A549 (cell line): Measurements from ENCODE around the gene KCND3. TPM values are rescaled to one million over a fixed set of nuclear protein-coding genes. Genes with fewer than 3 reads are reported as not detected.

Source experiments
- ATAC-seq, 2 experiments: fragments of 200-7000 bp in 1 of 2; fragments of >200 bp in 1 of 2; cut with Nextera tagmentation in 1 of 2; cut with Tn5 transposase in 1 of 2; 3 replicates each; pipeline versions ENCODE4 v1.8.0 to v1.9.1; 2018 to 2020; ENCODE audit warnings: mild to moderate bottlenecking in 1 of 2, moderate library complexity in 1 of 2
- CTCF ChIA-PET: fragments of 300-600 bp; sonication (Branson Sonifier 250); formaldehyde crosslinking; extraction: SDS; loops from one replicate; lab custom pipeline; 2021; ENCODE audit warnings: antibody characterized with exemption, inconsistent platforms; lab: Yijun Ruan, JAX
- POLR2A ChIA-PET: fragments of 350-600 bp; formaldehyde crosslinking; extraction: SDS; loops from one replicate; lab custom pipeline; 2021; ENCODE audit warnings: antibody characterized with exemption, inconsistent platforms; lab: Yijun Ruan, JAX
- DNase-seq, 2 experiments: peaks; one replicate each; pipeline versions ENCODE4 v3.0.0 to v3.0.0-alpha.2; 2011 to 2016; ENCODE audit warnings: low read depth in 1 of 2, low spot score in 1 of 2
- FAIRE-seq: peaks from 2 replicates; lab custom pipeline; 2011; peaks lifted over from hg19 to GRCh38; lab: Jason Lieb, UNC
- H3K27ac ChIP-seq, 2 experiments: fragments of >200 bp; sonication (Bioruptor Twin); formaldehyde crosslinking; 3 replicates each; pipeline ENCODE4 v1.5.1; 2016 to 2017
- H3K4me1 ChIP-seq: fragments of >200 bp; sonication (Bioruptor Twin); formaldehyde crosslinking; 3 replicates; pipeline ENCODE4 v1.6.1; 2016
- H3K4me2 ChIP-seq: fragments of >200 bp; sonication (Bioruptor Twin); formaldehyde crosslinking; 3 replicates; pipeline ENCODE4 v1.6.1; 2016
- H3K4me3 ChIP-seq: fragments of >200 bp; sonication (Bioruptor Twin); formaldehyde crosslinking; 3 replicates; pipeline ENCODE4 v1.5.1; 2016
- H3K9me3 ChIP-seq: fragments of >200 bp; sonication (Bioruptor Twin); formaldehyde crosslinking; 3 replicates; pipeline ENCODE4 v1.6.1; 2016
- CHD2 ChIP-seq: fragments of 150-350 bp; IDR thresholded peaks from 2 replicates; pipeline ENCODE4 v1.6.1; 2014; ENCODE audit warnings: low read length; ENCODE audit not compliant: partially characterized antibody
- E2F6 ChIP-seq: IDR thresholded peaks from 2 replicates; pipeline ENCODE4 v1.6.1; 2012; ENCODE audit warnings: low read depth, borderline replicate concordance
- FOXS1 ChIP-seq: fragments of 250-450 bp; sonication (Bioruptor Pico); IDR thresholded peaks from 2 replicates; pipeline ENCODE4 v1.5.0; 2020; ENCODE audit warnings: mild to moderate bottlenecking, moderate library complexity
- HDAC2 ChIP-seq: fragments of 200-600 bp; sonication (generic); IDR thresholded peaks from 2 replicates; pipeline ENCODE4 v1.6.1; 2016
- HOXA7 ChIP-seq: fragments of 250-450 bp; sonication (Bioruptor Pico); IDR thresholded peaks from 2 replicates; pipeline ENCODE4 v1.5.0; 2020; ENCODE audit warnings: mild to moderate bottlenecking, moderate library complexity
- JUN ChIP-seq, 2 experiments: fragments of >200 bp; sonication (Bioruptor Twin); formaldehyde crosslinking; IDR thresholded peaks; 2 replicates in 1 of 2; 3 replicates in 1 of 2; pipeline ENCODE4 v1.6.1; 2016 to 2017
- JUNB ChIP-seq: fragments of >200 bp; sonication (Bioruptor Twin); formaldehyde crosslinking; IDR thresholded peaks from 2 replicates; pipeline ENCODE4 v1.6.1; 2016
- KDM1A ChIP-seq: fragments of 200-600 bp; sonication (generic); IDR thresholded peaks from 2 replicates; pipeline ENCODE4 v1.6.1; 2016; ENCODE audit warnings: low read depth, mild to moderate bottlenecking
- MAX ChIP-seq: IDR thresholded peaks from 2 replicates; pipeline ENCODE4 v1.6.1; 2012
- NFE2L2 ChIP-seq: fragments of 150-350 bp; conservative IDR thresholded peaks from 2 replicates; pipeline ENCODE4 v1.6.1; 2014; ENCODE audit warnings: low read length
- NPAS2 ChIP-seq: fragments of 250-450 bp; sonication (Bioruptor Pico); IDR thresholded peaks from 2 replicates; pipeline ENCODE4 v1.8.0; 2022; ENCODE audit warnings: mild to moderate bottlenecking, moderate library complexity, borderline replicate concordance
- NR3C1 ChIP-seq: fragments of >200 bp; sonication (Bioruptor Twin); formaldehyde crosslinking; IDR thresholded peaks from 3 replicates; pipeline ENCODE4 v1.6.1; 2017
- POLR2A ChIP-seq: IDR thresholded peaks from 2 replicates; pipeline ENCODE4 v1.6.1; 2012; ENCODE audit warnings: mild to moderate bottlenecking, low read length
- POLR2AphosphoS2 ChIP-seq: conservative IDR thresholded peaks from 2 replicates; pipeline ENCODE4 v1.6.1; 2012; ENCODE audit warnings: low read length, improper control_type of control experiment, inconsistent platforms
- RAD21 ChIP-seq, 2 experiments: fragments of >200 bp in 1 of 2; sonication (Bioruptor Twin) in 1 of 2; formaldehyde crosslinking in 1 of 2; IDR thresholded peaks in 1 of 2; conservative IDR thresholded peaks in 1 of 2; 2 replicates in 1 of 2; 3 replicates in 1 of 2; pipeline ENCODE4 v1.6.1; 2012 to 2018; ENCODE audit warnings: inconsistent platforms in 1 of 2
- RCOR1 ChIP-seq: fragments of 150-350 bp; IDR thresholded peaks from 2 replicates; pipeline ENCODE4 v1.6.1; 2014; ENCODE audit warnings: antibody characterized with exemption, low read length, low read depth
- RFX5 ChIP-seq: fragments of 450-650 bp; IDR thresholded peaks from 2 replicates; pipeline ENCODE4 v1.7.1; 2014; ENCODE audit warnings: antibody characterized with exemption, mild to moderate bottlenecking, moderate library complexity
- SMC3 ChIP-seq: fragments of >200 bp; sonication (Bioruptor Twin); formaldehyde crosslinking; IDR thresholded peaks from 3 replicates; pipeline ENCODE4 v1.6.1; 2018; ENCODE audit warnings: inconsistent platforms
- TFCP2L1 ChIP-seq: fragments of 250-450 bp; sonication (Bioruptor Pico); IDR thresholded peaks from 2 replicates; pipeline ENCODE4 v1.5.0; 2021; ENCODE audit warnings: mild to moderate bottlenecking
- TP53 ChIP-seq: fragments of 250-450 bp; sonication (Bioruptor Pico); IDR thresholded peaks from 2 replicates; pipeline ENCODE4 v1.5.0; 2021; ENCODE audit warnings: mild to moderate bottlenecking, moderate library complexity
- ZC3H11A ChIP-seq: fragments of 450-650 bp; IDR thresholded peaks from 2 replicates; pipeline ENCODE4 v1.6.1; 2014; ENCODE audit warnings: antibody characterized with exemption, mild to moderate bottlenecking
- ZNF302 ChIP-seq: fragments of 250-450 bp; sonication (Bioruptor Pico); IDR thresholded peaks from 2 replicates; pipeline ENCODE4 v1.9.0; 2021; ENCODE audit warnings: inconsistent platforms, mild to moderate bottlenecking, moderate library complexity
- WGBS: methylation state at CpG from one replicate; pipeline ENCODE4 v1.1.6; 2017; ENCODE audit errors: missing lambda C conversion rate; 5-methylcytosine and 5-hydroxymethylcytosine counted together
- polyA plus RNA-seq, 4 experiments: library from polyadenylated mRNA; depleted of rRNA in 3 of 4; stranded (reverse); fragments of >200 nt; fragmentation: RNase III in 1 of 4; extraction: RNeasy Plus Mini Kit Qiagen cat#74134 plus additional on column Dnase treatment in 1 of 4; gene quantifications; 2 replicates in 3 of 4; 3 replicates in 1 of 4; pipeline ENCODE4 v1.2.3, GENCODE V29; 2011 to 2017
- TF ChIP-seq, protein P1 (sequence below): fragments of 250-450 bp; sonication (Bioruptor Pico); IDR thresholded peaks from 2 replicates; pipeline ENCODE4 v1.5.0; 2020; ENCODE audit warnings: low read depth, mild to moderate bottlenecking, moderate library complexity
- TF ChIP-seq, protein P2 (sequence below): fragments of >200 bp; sonication (Bioruptor Twin); formaldehyde crosslinking; IDR thresholded peaks from 3 replicates; pipeline ENCODE4 v1.5.1; 2016
- TF ChIP-seq, protein P3 (sequence below): fragments of 150-350 bp; IDR thresholded peaks from 2 replicates; pipeline ENCODE4 v1.6.1; 2014; ENCODE audit warnings: low read depth, mild to moderate bottlenecking, low read length

Gene KCND3
- polyA plus RNA-seq, 2 of the 4 experiments (the other 2 are of a cell fraction): not detected

DNA sequence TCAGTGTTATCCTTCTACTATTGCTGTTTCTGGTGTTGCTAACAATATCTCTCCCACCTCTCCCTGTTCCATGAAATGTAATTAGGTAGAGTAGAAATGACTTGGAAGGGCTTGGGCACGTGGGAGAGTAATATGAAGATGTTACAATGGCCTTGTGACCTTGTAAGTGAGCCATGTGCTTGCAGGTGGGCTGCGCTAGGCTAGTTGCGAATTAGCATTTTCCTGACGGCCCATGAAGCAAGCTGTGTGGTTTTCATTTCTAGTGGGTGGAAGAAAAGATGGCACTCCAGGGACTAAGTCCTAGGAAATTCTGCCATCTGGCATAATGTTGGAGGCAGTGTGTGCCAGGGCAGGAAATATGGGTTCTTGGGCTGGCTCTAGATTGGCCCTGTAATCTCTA lies 241.5 kb downstream of the KCND3 start:
- TF ChIP-seq HOXA7 (CRISPR knock-in tag) (no peak), ZNF302 (CRISPR knock-in tag) (no peak), TFCP2L1 (CRISPR knock-in tag) (no peak), JUN (IDR thresholded peaks at IDR 0.05) (no peak), TP53 (CRISPR knock-in tag) (no peak), POLR2A (no peak), NPAS2 (no peak), KDM1A (no peak), ZC3H11A (no peak), E2F6 (no peak)
- TF ChIP-seq, protein P1, sequence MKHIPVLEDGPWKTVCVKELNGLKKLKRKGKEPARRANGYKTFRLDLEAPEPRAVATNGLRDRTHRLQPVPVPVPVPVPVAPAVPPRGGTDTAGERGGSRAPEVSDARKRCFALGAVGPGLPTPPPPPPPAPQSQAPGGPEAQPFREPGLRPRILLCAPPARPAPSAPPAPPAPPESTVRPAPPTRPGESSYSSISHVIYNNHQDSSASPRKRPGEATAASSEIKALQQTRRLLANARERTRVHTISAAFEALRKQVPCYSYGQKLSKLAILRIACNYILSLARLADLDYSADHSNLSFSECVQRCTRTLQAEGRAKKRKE (CRISPR knock-in tag): no peak
- no peak overlapping the region for H3K4me2 ChIP-seq
- H3K9me3 ChIP-seq: no peaks in the 10 kb centered on the region
- WGBS: 73% methylated on average over 4 of the region's 4 CpGs
- CTCF ChIA-PET: interaction anchor here (0.7 to 2.3 kb wide), 16 partner anchors 9 to 266 kb away, joined by 3 to 26 read pairs (median 4); partner anchors contain the start of genes DDX20 and INKA2
- DNase-seq (no peak), ATAC-seq (no peak), FAIRE-seq (no peak)
- POLR2A ChIA-PET: no interaction called here
- H3K4me1 ChIP-seq: no peaks in the 10 kb centered on the region
- H3K27ac ChIP-seq: no peak overlapping the region
- no peak overlapping the region for H3K4me3 ChIP-seq

DNA sequence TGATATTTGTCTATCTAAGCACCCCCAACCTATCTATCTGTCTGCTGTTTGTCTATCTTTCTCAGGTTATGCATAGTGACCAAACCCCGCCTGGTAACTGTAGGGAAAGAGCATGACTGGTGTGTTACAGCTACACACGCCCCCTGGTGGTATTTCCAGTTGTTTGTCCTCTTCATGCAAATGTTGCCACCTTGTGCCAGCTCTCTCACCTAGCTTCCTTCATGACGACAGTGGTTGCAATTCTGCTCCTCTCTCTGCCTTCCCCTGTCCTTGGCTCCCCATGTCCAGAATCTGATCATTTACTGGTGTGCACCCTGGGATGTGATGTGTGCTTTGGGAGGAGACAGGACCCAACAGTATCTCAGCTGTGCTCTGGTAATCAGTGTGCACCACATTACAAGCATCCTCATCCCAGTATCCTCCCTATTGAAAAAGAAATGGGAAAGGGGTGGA lies 242.2 kb downstream of the KCND3 start:
- FAIRE-seq (no peak), DNase-seq (peak; percentile 60 to 83), ATAC-seq (peak; percentile 88 to 96)
- Histone ChIP-seq H3K4me2 (no peak overlapping the region), H3K9me3 (no peaks in the 10 kb centered on the region), H3K27ac (no peak overlapping the region), H3K4me1 (no peaks in the 10 kb centered on the region), H3K4me3 (no peak overlapping the region)
- 3% methylated on average over 3 of the region's 3 CpGs for WGBS
- TF ChIP-seq HDAC2: no peak
- no peak for TF ChIP-seq NFE2L2
- peak; percentile 70 for TF ChIP-seq SMC3
- 0 out of 2 replicates have a peak, but pooled peaks have one; percentile 30 for TF ChIP-seq MAX
- TF ChIP-seq, protein P2, sequence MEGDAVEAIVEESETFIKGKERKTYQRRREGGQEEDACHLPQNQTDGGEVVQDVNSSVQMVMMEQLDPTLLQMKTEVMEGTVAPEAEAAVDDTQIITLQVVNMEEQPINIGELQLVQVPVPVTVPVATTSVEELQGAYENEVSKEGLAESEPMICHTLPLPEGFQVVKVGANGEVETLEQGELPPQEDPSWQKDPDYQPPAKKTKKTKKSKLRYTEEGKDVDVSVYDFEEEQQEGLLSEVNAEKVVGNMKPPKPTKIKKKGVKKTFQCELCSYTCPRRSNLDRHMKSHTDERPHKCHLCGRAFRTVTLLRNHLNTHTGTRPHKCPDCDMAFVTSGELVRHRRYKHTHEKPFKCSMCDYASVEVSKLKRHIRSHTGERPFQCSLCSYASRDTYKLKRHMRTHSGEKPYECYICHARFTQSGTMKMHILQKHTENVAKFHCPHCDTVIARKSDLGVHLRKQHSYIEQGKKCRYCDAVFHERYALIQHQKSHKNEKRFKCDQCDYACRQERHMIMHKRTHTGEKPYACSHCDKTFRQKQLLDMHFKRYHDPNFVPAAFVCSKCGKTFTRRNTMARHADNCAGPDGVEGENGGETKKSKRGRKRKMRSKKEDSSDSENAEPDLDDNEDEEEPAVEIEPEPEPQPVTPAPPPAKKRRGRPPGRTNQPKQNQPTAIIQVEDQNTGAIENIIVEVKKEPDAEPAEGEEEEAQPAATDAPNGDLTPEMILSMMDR: peak; percentile 83
- no peak for TF ChIP-seq FOXS1 (CRISPR knock-in tag)
- TF ChIP-seq RAD21 (conservative IDR thresholded peaks at IDR 0.05 in 1 of 2, IDR thresholded peaks at IDR 0.05 in 1 of 2): peak; percentile 52 to 60
- POLR2A ChIA-PET: no interaction called here
- CTCF ChIA-PET: interaction anchor here (0.7 to 2.3 kb wide), 17 partner anchors 8 to 294 kb away, joined by 3 to 26 read pairs (median 4); partner anchors contain the start of genes DDX20 and INKA2

GRCh38 chr1:111746614-111746999 lies 242.9 kb downstream of the KCND3 start:
- FAIRE-seq (no peak), ATAC-seq (peak in 1 of 2 experiments; percentile 53; a peak in 3 of 6 replicates), DNase-seq (no peak)
- TF ChIP-seq NFE2L2: no peak
- no peak for TF ChIP-seq RFX5
- no peak for TF ChIP-seq RCOR1
- no peak for TF ChIP-seq NR3C1
- TF ChIP-seq CHD2: no peak
- no peak for TF ChIP-seq RAD21 (conservative IDR thresholded peaks at IDR 0.05 in 1 of 2, IDR thresholded peaks at IDR 0.05 in 1 of 2)
- TF ChIP-seq POLR2AphosphoS2: no peak
- TF ChIP-seq, protein P3, sequence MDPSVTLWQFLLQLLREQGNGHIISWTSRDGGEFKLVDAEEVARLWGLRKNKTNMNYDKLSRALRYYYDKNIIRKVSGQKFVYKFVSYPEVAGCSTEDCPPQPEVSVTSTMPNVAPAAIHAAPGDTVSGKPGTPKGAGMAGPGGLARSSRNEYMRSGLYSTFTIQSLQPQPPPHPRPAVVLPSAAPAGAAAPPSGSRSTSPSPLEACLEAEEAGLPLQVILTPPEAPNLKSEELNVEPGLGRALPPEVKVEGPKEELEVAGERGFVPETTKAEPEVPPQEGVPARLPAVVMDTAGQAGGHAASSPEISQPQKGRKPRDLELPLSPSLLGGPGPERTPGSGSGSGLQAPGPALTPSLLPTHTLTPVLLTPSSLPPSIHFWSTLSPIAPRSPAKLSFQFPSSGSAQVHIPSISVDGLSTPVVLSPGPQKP: no peak
- TF ChIP-seq JUNB: no peak
- H3K4me2 ChIP-seq: no peak overlapping the region
- ChIA-PET POLR2A (no interaction called here), CTCF (interaction anchor here (1.0 to 2.3 kb wide), 14 partner anchors 8 to 293 kb away, joined by 3 to 26 read pairs (median 4); partner anchors contain the start of genes DDX20 and INKA2)
- no peaks in the 10 kb centered on the region for H3K4me1 ChIP-seq
- 79% methylated on average over 2 of the region's 2 CpGs for WGBS
- H3K27ac ChIP-seq: no peak overlapping the region
- no peak overlapping the region for H3K4me3 ChIP-seq
- H3K9me3 ChIP-seq: no peaks in the 10 kb centered on the region
